ENCODE measurements around the gene TPR.

Gene TPR

DNA sequence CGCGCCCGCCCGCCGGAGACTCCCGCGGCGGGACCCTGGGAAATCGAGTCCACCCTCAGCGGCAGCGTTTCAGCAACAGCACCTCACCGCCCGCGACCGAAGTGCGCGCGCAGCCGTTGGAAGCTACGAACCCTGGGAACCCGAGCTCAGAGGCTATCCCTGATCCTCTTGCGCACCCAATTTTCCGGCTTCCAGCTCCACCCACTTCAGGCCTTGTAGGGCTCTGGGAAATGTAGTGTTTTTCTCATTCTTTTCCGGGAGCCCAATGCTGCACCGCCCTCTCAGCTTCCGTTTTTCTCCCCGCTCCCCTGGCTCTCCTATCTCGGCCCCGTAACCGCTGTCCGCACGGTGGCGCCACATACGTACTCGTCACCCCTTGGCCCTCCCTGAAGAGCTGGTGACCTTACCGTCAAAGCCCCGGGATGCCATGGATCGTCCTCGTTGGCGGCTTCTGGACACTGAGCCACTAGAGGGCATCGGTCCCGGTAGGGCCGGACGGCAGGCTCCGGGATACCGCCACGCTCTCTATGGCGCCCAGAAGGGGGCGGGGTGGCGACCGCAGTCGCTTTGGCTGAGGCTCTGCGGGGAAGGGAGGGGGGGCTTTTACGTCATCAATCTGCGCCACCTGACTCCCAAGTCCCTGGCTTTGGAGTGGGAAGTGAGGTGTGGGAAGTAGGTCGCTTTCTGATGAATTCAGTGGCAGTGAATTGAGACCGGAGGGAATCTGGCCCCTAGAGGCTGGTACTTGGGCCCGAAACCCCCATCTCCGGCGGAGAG is at the start of gene TPR, which contains the start of gene ODR4:
Gene TPR (minus strand): TSS at position 102 of the 777 bp plus-strand sequence. CDS start 225 bp downstream, outside the sequence.
Gene ODR4 (plus strand): TSS at position 687 of the 777 bp plus-strand sequence. CDS start 3,948 bp downstream, outside the sequence.
- Histone ChIP-seq H3K9me2 (replicated peaks; ENCODE audit: control insufficient read depth, low read length) (no peaks in the 10 kb centered on the region), H3K4me1 (ENCODE audit: control insufficient read depth, low read length) (peaks cover 18% of the 10 kb centered on the region), H4K20me1 (ENCODE audit: control insufficient read depth, insufficient read depth, low read depth, low read length) (peaks cover 12% of the 10 kb centered on the region; the same call in 1 of the 2 replicates), H3K4me3 (ENCODE audit: low read length) (peak within 1 kb of the TSS; percentile 97), H3K36me3 (ENCODE audit: control insufficient read depth, low read length) (peaks cover 51% of the 10 kb centered on the region), H3K9me3 (ENCODE audit: control insufficient read depth, insufficient read depth, low read length) (no peaks in the 10 kb centered on the region), H3F3A (ENCODE audit: control insufficient read depth, insufficient read depth) (no peaks in the 10 kb centered on the region), H3K27me3 (ENCODE audit: control insufficient read depth, low read length) (no peaks in the 10 kb centered on the region), H3K4me2 (ENCODE audit: low read length) (peak within 1 kb of the TSS; percentile 78), H3K79me2 (ENCODE audit: control insufficient read depth, low read length) (peaks cover 88% of the 10 kb centered on the region), H3K27ac (ENCODE audit: low read depth, low read length) (peak within 1 kb of the TSS; percentile 74)
- TF ChIP-seq EZH2phosphoT487 (IDR thresholded peaks at IDR 0.05; ENCODE audit: borderline replicate concordance, low read length), result no peak
- TF ChIP-seq, protein P1, sequence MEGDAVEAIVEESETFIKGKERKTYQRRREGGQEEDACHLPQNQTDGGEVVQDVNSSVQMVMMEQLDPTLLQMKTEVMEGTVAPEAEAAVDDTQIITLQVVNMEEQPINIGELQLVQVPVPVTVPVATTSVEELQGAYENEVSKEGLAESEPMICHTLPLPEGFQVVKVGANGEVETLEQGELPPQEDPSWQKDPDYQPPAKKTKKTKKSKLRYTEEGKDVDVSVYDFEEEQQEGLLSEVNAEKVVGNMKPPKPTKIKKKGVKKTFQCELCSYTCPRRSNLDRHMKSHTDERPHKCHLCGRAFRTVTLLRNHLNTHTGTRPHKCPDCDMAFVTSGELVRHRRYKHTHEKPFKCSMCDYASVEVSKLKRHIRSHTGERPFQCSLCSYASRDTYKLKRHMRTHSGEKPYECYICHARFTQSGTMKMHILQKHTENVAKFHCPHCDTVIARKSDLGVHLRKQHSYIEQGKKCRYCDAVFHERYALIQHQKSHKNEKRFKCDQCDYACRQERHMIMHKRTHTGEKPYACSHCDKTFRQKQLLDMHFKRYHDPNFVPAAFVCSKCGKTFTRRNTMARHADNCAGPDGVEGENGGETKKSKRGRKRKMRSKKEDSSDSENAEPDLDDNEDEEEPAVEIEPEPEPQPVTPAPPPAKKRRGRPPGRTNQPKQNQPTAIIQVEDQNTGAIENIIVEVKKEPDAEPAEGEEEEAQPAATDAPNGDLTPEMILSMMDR (IDR thresholded peaks at IDR 0.05; ENCODE audit: low read depth, low read length, poor library complexity, severe bottlenecking), result peak; percentile 100

DNA sequence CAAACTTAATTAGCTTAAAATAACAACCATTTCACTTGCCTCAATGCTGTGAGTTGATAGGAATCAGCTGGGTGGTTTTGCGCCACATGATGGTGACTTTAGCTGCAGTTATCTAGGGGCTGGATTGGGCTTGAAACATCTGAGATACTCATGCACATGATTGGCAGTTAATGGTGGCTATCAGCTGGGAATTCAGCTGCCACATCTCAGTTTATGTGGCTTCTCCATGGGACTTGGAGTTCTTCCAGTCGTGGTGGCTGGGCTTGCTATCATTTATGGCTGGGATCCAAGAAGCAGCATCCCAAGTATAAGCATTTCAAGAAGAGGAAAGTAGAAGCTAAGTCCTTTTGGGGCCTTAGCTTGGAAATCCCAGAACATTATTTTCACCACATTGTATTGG is 49.5 kb upstream of the TPR start:
- no peak for TF ChIP-seq EZH2phosphoT487 (IDR thresholded peaks at IDR 0.05; ENCODE audit: borderline replicate concordance, low read length)
- TF ChIP-seq, protein P1 (IDR thresholded peaks at IDR 0.05; ENCODE audit: low read depth, low read length, poor library complexity, severe bottlenecking), result no peak
- no peaks in the 10 kb centered on the region for H3K4me1 ChIP-seq (ENCODE audit: control insufficient read depth, low read length)
- H3K9me2 ChIP-seq (replicated peaks; ENCODE audit: control insufficient read depth, low read length), result no peaks in the 10 kb centered on the region

DNA sequence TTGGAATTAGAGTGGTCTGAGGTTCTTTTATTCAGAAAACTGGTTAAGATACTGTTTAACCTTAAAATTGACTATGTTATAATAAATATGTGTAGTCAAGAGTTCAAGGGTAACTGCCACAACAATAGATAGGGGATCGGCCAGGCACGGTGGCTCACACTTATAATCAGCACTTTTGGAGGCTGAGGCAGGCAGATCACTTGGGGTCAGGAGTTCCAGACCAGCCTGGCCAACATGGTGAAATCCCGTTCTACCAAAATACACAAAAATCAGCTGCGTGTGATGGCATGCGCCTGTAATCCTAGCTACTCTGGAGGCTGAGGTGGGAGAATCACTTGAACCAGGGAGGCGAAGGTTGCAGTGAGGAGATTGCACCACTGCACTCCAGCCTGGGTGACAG is 46.4 kb upstream of the TPR start:
- Histone ChIP-seq H3K79me2 (ENCODE audit: control insufficient read depth, low read length) (no peaks in the 10 kb centered on the region), H3K27ac (ENCODE audit: low read depth, low read length) (no peak overlapping the region), H3F3A (ENCODE audit: control insufficient read depth, insufficient read depth) (no peaks in the 10 kb centered on the region), H3K9me3 (ENCODE audit: control insufficient read depth, insufficient read depth, low read length) (no peaks in the 10 kb centered on the region), H3K4me3 (ENCODE audit: low read length) (no peak overlapping the region), H3K4me1 (ENCODE audit: control insufficient read depth, low read length) (no peaks in the 10 kb centered on the region), H3K4me2 (ENCODE audit: low read length) (no peak overlapping the region), H3K36me3 (ENCODE audit: control insufficient read depth, low read length) (peaks cover 17% of the 10 kb centered on the region), H4K20me1 (ENCODE audit: control insufficient read depth, insufficient read depth, low read depth, low read length) (no peaks in the 10 kb centered on the region), H3K9me2 (replicated peaks; ENCODE audit: control insufficient read depth, low read length) (no peaks in the 10 kb centered on the region), H3K27me3 (ENCODE audit: control insufficient read depth, low read length) (no peaks in the 10 kb centered on the region)
- TF ChIP-seq EZH2phosphoT487 (IDR thresholded peaks at IDR 0.05; ENCODE audit: borderline replicate concordance, low read length), result no peak
- TF ChIP-seq, protein P1 (IDR thresholded peaks at IDR 0.05; ENCODE audit: low read depth, low read length, poor library complexity, severe bottlenecking), result no peak

More for the DNA sequence above, 49.5 kb upstream of the TPR start:
- Histone ChIP-seq H4K20me1 (ENCODE audit: control insufficient read depth, insufficient read depth, low read depth, low read length) (no peaks in the 10 kb centered on the region), H3K27ac (ENCODE audit: low read depth, low read length) (no peak overlapping the region), H3K4me3 (ENCODE audit: low read length) (no peak overlapping the region), H3K27me3 (ENCODE audit: control insufficient read depth, low read length) (no peaks in the 10 kb centered on the region), H3F3A (ENCODE audit: control insufficient read depth, insufficient read depth) (no peaks in the 10 kb centered on the region), H3K4me2 (ENCODE audit: low read length) (no peak overlapping the region), H3K9me3 (ENCODE audit: control insufficient read depth, insufficient read depth, low read length) (no peaks in the 10 kb centered on the region), H3K36me3 (ENCODE audit: control insufficient read depth, low read length) (peaks cover 6% of the 10 kb centered on the region), H3K79me2 (ENCODE audit: control insufficient read depth, low read length) (no peaks in the 10 kb centered on the region)

All from DOHH2 (cell line).